Neural cell (in vitro differentiated cells): Measurements from ENCODE around the gene RSKR. TPM values are rescaled to one million over a fixed set of nuclear protein-coding genes. Genes with fewer than 3 reads are reported as not detected.

ENCODE experiments used
- H2AFZ ChIP-seq: fragments of 200-600, 300-800 bp; sonication (generic), shearing (Covaris generic); 2 replicates; pipeline ENCODE4 v1.6.0; 2014; ENCODE audit warnings: low read depth, mild to moderate bottlenecking, antibody characterized with exemption, low read length, moderate library complexity
- H3F3A ChIP-seq: fragments of 200-600 bp; shearing (Covaris generic); 2 replicates; pipeline ENCODE4 v1.6.1; 2016; ENCODE audit warnings: mild to moderate bottlenecking, moderate library complexity, mixed read lengths, antibody characterized with exemption, low read length; ENCODE audit not compliant: insufficient read depth, poor library complexity, severe bottlenecking
- H3K27ac ChIP-seq: fragments of 200-600, 300-800 bp; sonication (generic), shearing (Covaris generic); 2 replicates; pipeline ENCODE4 v1.5.1; 2014; ENCODE audit warnings: mild to moderate bottlenecking, low read length, moderate library complexity
- H3K27me3 ChIP-seq: fragments of 300-800, 200-600 bp; sonication (generic), shearing (Covaris generic); 2 replicates; pipeline ENCODE4 v1.6.0; 2014; ENCODE audit warnings: mild to moderate bottlenecking, low read depth, low read length, moderate library complexity; ENCODE audit not compliant: insufficient read depth
- H3K36me3 ChIP-seq: fragments of 300-800, 200-600 bp; sonication (generic), shearing (Covaris generic); 2 replicates; pipeline ENCODE4 v1.5.1; 2014; ENCODE audit warnings: mild to moderate bottlenecking, antibody characterized with exemption, low read length, moderate library complexity; ENCODE audit not compliant: insufficient read depth
- H3K4me2 ChIP-seq: fragments of 300-800, 200-600 bp; sonication (generic), shearing (Covaris generic); 2 replicates; pipeline ENCODE4 v1.6.0; 2014; ENCODE audit warnings: mild to moderate bottlenecking, low read length
- H3K4me3 ChIP-seq: fragments of 300-800, 200-600 bp; sonication (generic), shearing (Covaris generic); 2 replicates; pipeline ENCODE4 v1.5.1; 2014; ENCODE audit warnings: mild to moderate bottlenecking, low read length, moderate library complexity
- H3K79me2 ChIP-seq: fragments of 200-600 bp; shearing (Covaris generic); replicated peaks from 2 replicates; pipeline ENCODE4 v1.6.0; 2014; ENCODE audit warnings: mild to moderate bottlenecking, low read length, moderate library complexity; ENCODE audit not compliant: insufficient read depth
- H3K9ac ChIP-seq: fragments of 300-800, 200-600 bp; sonication (generic), shearing (Covaris generic); 2 replicates; pipeline ENCODE4 v1.6.1; 2016; ENCODE audit warnings: mild to moderate bottlenecking, low read length, mixed read lengths
- H3K9me2 ChIP-seq: fragments of 200-600 bp; shearing (Covaris generic); 2 replicates; pipeline ENCODE4 v1.6.1; 2016; ENCODE audit warnings: mild to moderate bottlenecking, low read length, mixed read lengths; ENCODE audit not compliant: insufficient read depth
- H3K9me3 ChIP-seq: fragments of 200-600, 300-800 bp; sonication (generic), shearing (Covaris generic); 2 replicates; pipeline ENCODE4 v1.6.1; 2016; ENCODE audit warnings: mild to moderate bottlenecking, mixed run types, low read length, moderate library complexity, mixed read lengths
- H4K20me1 ChIP-seq: fragments of 200-600 bp; shearing (Covaris generic); 2 replicates; pipeline ENCODE4 v1.6.1; 2016; ENCODE audit warnings: mild to moderate bottlenecking, mixed run types; ENCODE audit not compliant: insufficient read depth
- CTCF ChIP-seq: fragments of 450-650 bp; IDR thresholded peaks from 2 replicates; pipeline ENCODE4 v1.5.1; 2014; ENCODE audit warnings: antibody characterized with exemption, mild to moderate bottlenecking, moderate library complexity; ENCODE audit not compliant: poor library complexity, severe bottlenecking
- EP300 ChIP-seq: fragments of 450-650 bp; conservative IDR thresholded peaks from 2 replicates; pipeline ENCODE4 v1.6.1; 2014; ENCODE audit warnings: antibody characterized with exemption, mild to moderate bottlenecking, moderate library complexity; ENCODE audit not compliant: poor library complexity, severe bottlenecking
- MXI1 ChIP-seq: fragments of 450-650 bp; conservative IDR thresholded peaks from 2 replicates; pipeline ENCODE4 v1.6.1; 2014; ENCODE audit warnings: antibody characterized with exemption, mild to moderate bottlenecking; ENCODE audit not compliant: poor library complexity, severe bottlenecking
- POLR2AphosphoS5 ChIP-seq: IDR thresholded peaks from 2 replicates; pipeline ENCODE4 v1.6.1; 2012
- RAD21 ChIP-seq: fragments of 450-650 bp; conservative IDR thresholded peaks from 2 replicates; pipeline ENCODE4 v1.6.1; 2014; ENCODE audit warnings: antibody characterized with exemption, mild to moderate bottlenecking, moderate library complexity
- REST ChIP-seq: IDR thresholded peaks from 2 replicates; pipeline ENCODE4 v1.6.1; 2012; ENCODE audit warnings: borderline replicate concordance
- TAF1 ChIP-seq: IDR thresholded peaks from 2 replicates; pipeline ENCODE4 v1.6.1; 2012; ENCODE audit warnings: low read depth
- polyA plus RNA-seq: library from polyadenylated mRNA; depleted of rRNA; stranded (reverse); fragments of >200 nt; gene quantifications from 2 replicates; pipeline ENCODE4 v1.2.3, GENCODE V29; 2014

RSKR gene
- polyA plus RNA-seq, 1 donor from 2014 or later, result 47.5 TPM

- no peaks in the 10 kb centered on the region for H3K9me2 ChIP-seq
Measured at GRCh38 chr17:28570716-28571360, 43.1 kb downstream of the RSKR start.

GRCh38 chr17:28569446-28569845, 44.5 kb downstream of the RSKR start:
- Histone ChIP-seq H3K36me3 (no peaks in the 10 kb centered on the region), H3K4me2 (no peak overlapping the region), H3K4me3 (peak overlapping the region; percentile 100), H3K79me2 (peaks cover 16% of the 10 kb centered on the region), H3K9ac (no peak overlapping the region), H3K27me3 (no peaks in the 10 kb centered on the region), H2AFZ (no peak overlapping the region), H3K9me3 (no peaks in the 10 kb centered on the region), H3F3A (no peaks in the 10 kb centered on the region), H3K9me2 (no peaks in the 10 kb centered on the region), H3K27ac (no peak overlapping the region), H4K20me1 (no peaks in the 10 kb centered on the region)
- TF ChIP-seq TAF1, result no peak
- TF ChIP-seq MXI1, result no peak
- TF ChIP-seq CTCF, result no peak
- no peak for TF ChIP-seq REST
- TF ChIP-seq RAD21, result no peak
- TF ChIP-seq POLR2AphosphoS5, result no peak
- TF ChIP-seq EP300, result no peak

More at GRCh38 chr17:28570716-28571360, 43.1 kb downstream of the RSKR start:
- peak overlapping the region; percentile 69 for H2AFZ ChIP-seq
- H3K4me3 ChIP-seq, result peak overlapping the region; percentile 100
- H3K27me3 ChIP-seq, result no peaks in the 10 kb centered on the region
- H3K9ac ChIP-seq, result peak overlapping the region; percentile 89
- peak overlapping the region; percentile 88 for H3K4me2 ChIP-seq
- H3F3A ChIP-seq, result no peaks in the 10 kb centered on the region
- peak overlapping the region; percentile 80 for H3K27ac ChIP-seq
- H3K9me3 ChIP-seq, result no peaks in the 10 kb centered on the region
- TF ChIP-seq TAF1, result no peak
- no peak for TF ChIP-seq REST
- no peak for TF ChIP-seq CTCF
- no peak for TF ChIP-seq RAD21
- TF ChIP-seq MXI1, result no peak
- TF ChIP-seq POLR2AphosphoS5, result no peak
- peaks cover 16% of the 10 kb centered on the region for H3K79me2 ChIP-seq
- no peaks in the 10 kb centered on the region for H4K20me1 ChIP-seq
- H3K36me3 ChIP-seq, result no peaks in the 10 kb centered on the region
